Measurements from ENCODE around the gene ADAMTS19.
"Not testable (repeated sequence)": the region's sequence is repeated elsewhere in the genome, so short reads cannot be mapped to it uniquely, and the experiment has no call there.

ADAMTS19 gene

GRCh38 chr5:129541051-129541450 is 81.0 kb downstream of the ADAMTS19 start:
- no peak for TF ChIP-seq CTCF (IDR thresholded peaks at IDR 0.05)
- Histone ChIP-seq H3K4me3 (no peak overlapping the region), H3K27ac (no peak overlapping the region)
- DNase-seq (ENCODE audit: low spot score) = no peak

- no peak overlapping the region for H3K27ac ChIP-seq
- TF ChIP-seq CTCF (IDR thresholded peaks at IDR 0.05) = no peak
- DNase-seq (ENCODE audit: low spot score) = no peak
- H3K4me3 ChIP-seq = no peak overlapping the region
These were observed 81.7 kb downstream of the ADAMTS19 start for GRCh38 chr5:129541648-129542251.

- no peak overlapping the region for H3K4me3 ChIP-seq
- H3K27ac ChIP-seq = no peak overlapping the region
- DNase-seq (ENCODE audit: low spot score) = no peak
- TF ChIP-seq CTCF (IDR thresholded peaks at IDR 0.05) = no peak
These were observed 87.0 kb downstream of the ADAMTS19 start for GRCh38 chr5:129547137-129547536.

GRCh38 chr5:129554134-129554904 is 94.2 kb downstream of the ADAMTS19 start:
- Histone ChIP-seq H3K27ac (no peak overlapping the region), H3K4me3 (no peak overlapping the region)
- no peak for TF ChIP-seq CTCF (IDR thresholded peaks at IDR 0.05)
- no peak for DNase-seq (ENCODE audit: low spot score)

GRCh38 chr5:129563585-129563984 is 103.5 kb downstream of the ADAMTS19 start:
- no peak overlapping the region for H3K4me3 ChIP-seq
- no peak overlapping the region for H3K27ac ChIP-seq
- no peak for DNase-seq (ENCODE audit: low spot score)
- no peak for TF ChIP-seq CTCF (IDR thresholded peaks at IDR 0.05)

GRCh38 chr5:129569295-129569694 is 109.2 kb downstream of the ADAMTS19 start:
- DNase-seq (ENCODE audit: low spot score) = no peak
- no peak for TF ChIP-seq CTCF (IDR thresholded peaks at IDR 0.05)
- Histone ChIP-seq H3K27ac (no peak overlapping the region), H3K4me3 (no peak overlapping the region)

GRCh38 chr5:129572060-129572459 is 112.0 kb downstream of the ADAMTS19 start:
- no peak for DNase-seq (ENCODE audit: low spot score)
- TF ChIP-seq CTCF (IDR thresholded peaks at IDR 0.05) = no peak
- no peak overlapping the region for H3K27ac ChIP-seq
- H3K4me3 ChIP-seq = no peak overlapping the region

GRCh38 chr5:129584496-129584895 is 124.4 kb downstream of the ADAMTS19 start:
- not testable (repeated sequence) for DNase-seq (ENCODE audit: low spot score); H3K27ac ChIP-seq; H3K4me3 ChIP-seq

All from coronary artery (tissue), 2 donors.